ENCODE data around the gene ALOX12B. TPM values are rescaled to one million over a fixed set of nuclear protein-coding genes. Genes with fewer than 3 reads are reported as not detected.

The ALOX12B gene
- polyA plus RNA-seq (2011; rRNA removed), result 0.63 and 1.0 TPM in 2 replicates
- 0.59 and 0.84 TPM in 2 replicates for polyA plus RNA-seq (2012; cell fraction: cytosol; rRNA removed)
- 0.73 and 1.0 TPM in 2 replicates for polyA plus RNA-seq (2012; cell fraction: nucleus; rRNA removed)
- 1.0 to 1.5 TPM (median 1.3 TPM) in 3 replicates for polyA plus RNA-seq (2017; fragmentation: RNase III; extraction: RNeasy Plus Mini Kit Qiagen cat#74134 plus additional on column Dnase treatment)
- 0.87 and 3.0 TPM in 2 replicates for polyA minus RNA-seq (2011; rRNA and poly(A)+ RNA removed)

GRCh38 chr17:8087075-8087951 is at the start of gene ALOX12B:
ALOX12B (minus strand) TSS chr17:8087716; CDS start chr17:8087442, 274 bp downstream.
- Histone ChIP-seq H3K9me3 (no peaks in the 10 kb centered on the region), H3K4me1 (no peaks in the 10 kb centered on the region), H3K27ac (peak within 1 kb of the TSS in 1 of 2 experiments; percentile 24; a peak in 1 of 6 replicates), H3K4me3 (no peak within 1 kb of the TSS), H3K4me2 (no peak within 1 kb of the TSS)
- ChIA-PET POLR2A (interaction anchor here (1.5 kb wide), 1 partner anchor 13 kb away, joined by 3 read pairs; no protein-coding TSS in a partner anchor), CTCF (interaction anchor here (0.8 to 27.4 kb wide), 6 partner anchors 9 to 224 kb away, joined by 3 to 1490 read pairs (median 224); partner anchors contain the start of gene ALOXE3)
- 70% methylated on average over 20 of the region's 20 CpGs for WGBS (ENCODE audit: missing lambda C conversion rate)
- TF ChIP-seq PBX3 (IDR thresholded peaks at IDR 0.05) (no peak), BHLHE40 (IDR thresholded peaks at IDR 0.05; ENCODE audit: low read depth, low read length) (no peak)
- FAIRE-seq (no peak), DNase-seq (ENCODE audit: low read depth in 1 of 2, low spot score in 1 of 2) (no peak), ATAC-seq (peak; percentile 7 to 24; a peak in 4 of 6 replicates)

- no peak for TF ChIP-seq RFX5 (IDR thresholded peaks at IDR 0.05)
- no peak for TF ChIP-seq FOSL2 (IDR thresholded peaks at IDR 0.05)
- TF ChIP-seq FOSL2 (CRISPR knock-in tag; IDR thresholded peaks at IDR 0.05), result peak; percentile 80
- H3K27ac ChIP-seq, result peak overlapping the region; percentile 35 to 64; a peak in 5 of 6 replicates
- DNase-seq (ENCODE audit: low read depth in 1 of 2, low spot score in 1 of 2), result no peak
- WGBS (ENCODE audit: missing lambda C conversion rate), result 34% methylated on average over 4 of the region's 4 CpGs
- CTCF ChIA-PET, result interaction anchor here (0.9 to 26.5 kb wide), 9 partner anchors 11 to 167 kb away, joined by 3 to 601 read pairs (median 4); partner anchors contain the start of genes ALOXE3, HES7, PER1 and VAMP2
- ATAC-seq, result no peak
- H3K4me2 ChIP-seq, result peak overlapping the region; percentile 16
- peaks cover 30% of the 10 kb centered on the region for H3K4me1 ChIP-seq
- POLR2A ChIA-PET, result interaction anchor here (1.0 to 1.2 kb wide), 4 partner anchors 10 to 39 kb away, joined by 3 to 4 read pairs (median 3); partner anchors contain the start of gene HES7
- no peak overlapping the region for H3K4me3 ChIP-seq
- no peaks in the 10 kb centered on the region for H3K9me3 ChIP-seq
- FAIRE-seq, result no peak
These were observed 46.4 kb upstream of the ALOX12B start for GRCh38 chr17:8133941-8134340.

GRCh38 chr17:8133399-8133798 is 45.9 kb upstream of the ALOX12B start:
- FAIRE-seq (no peak), DNase-seq (ENCODE audit: low read depth in 1 of 2, low spot score in 1 of 2) (no peak), ATAC-seq (no peak; a peak in 3 of 6 replicates)
- POLR2A ChIA-PET, result interaction anchor here (1.0 to 1.2 kb wide), 3 partner anchors 9 to 40 kb away, joined by 3 to 4 read pairs (median 3); partner anchors contain the start of gene HES7
- CTCF ChIA-PET, result interaction anchor here (0.6 to 26.5 kb wide), 8 partner anchors 10 to 168 kb away, joined by 3 to 601 read pairs (median 4); partner anchors contain the start of genes ALOXE3, HES7, PER1 and VAMP2
- Histone ChIP-seq H3K4me3 (no peak overlapping the region), H3K27ac (peak overlapping the region; percentile 35 to 64; a peak in 5 of 6 replicates), H3K4me1 (peaks cover 30% of the 10 kb centered on the region), H3K9me3 (no peaks in the 10 kb centered on the region), H3K4me2 (peak overlapping the region; percentile 16; the same call in 2 of the 3 replicates)
- TF ChIP-seq PHF8 (IDR thresholded peaks at IDR 0.05; ENCODE audit: borderline replicate concordance, low read depth) (no peak), CTCF (IDR thresholded peaks at IDR 0.05) (no peak), TFCP2L1 (CRISPR knock-in tag; IDR thresholded peaks at IDR 0.05) (no peak), NFE2L2 (conservative IDR thresholded peaks at IDR 0.05; ENCODE audit: low read length) (no peak), USF2 (IDR thresholded peaks at IDR 0.05) (no peak), SMC3 (IDR thresholded peaks at IDR 0.05) (no peak), RARB (CRISPR knock-in tag; IDR thresholded peaks at IDR 0.05) (no peak), EP300 (IDR thresholded peaks at IDR 0.05) (no peak), FOSB (CRISPR knock-in tag; IDR thresholded peaks at IDR 0.05) (no peak), ZC3H11A (IDR thresholded peaks at IDR 0.05) (no peak), MAX (IDR thresholded peaks at IDR 0.05) (no peak), CEBPB (IDR thresholded peaks at IDR 0.05) (no peak), POLR2AphosphoS2 (conservative IDR thresholded peaks at IDR 0.05; ENCODE audit: low read length) (no peak), RNF2 (IDR thresholded peaks at IDR 0.05; ENCODE audit: borderline replicate concordance, low read depth) (no peak), PBX3 (IDR thresholded peaks at IDR 0.05) (no peak), ZFP36 (IDR thresholded peaks at IDR 0.05; ENCODE audit: borderline replicate concordance, partially characterized antibody) (no peak), ESRRA (IDR thresholded peaks at IDR 0.05; ENCODE audit: borderline replicate concordance, low read length) (no peak), HDAC2 (IDR thresholded peaks at IDR 0.05) (no peak)
- 79% methylated on average over 12 of the region's 12 CpGs for WGBS (ENCODE audit: missing lambda C conversion rate)
